Measurements from ENCODE around the gene MINK1.

DNA sequence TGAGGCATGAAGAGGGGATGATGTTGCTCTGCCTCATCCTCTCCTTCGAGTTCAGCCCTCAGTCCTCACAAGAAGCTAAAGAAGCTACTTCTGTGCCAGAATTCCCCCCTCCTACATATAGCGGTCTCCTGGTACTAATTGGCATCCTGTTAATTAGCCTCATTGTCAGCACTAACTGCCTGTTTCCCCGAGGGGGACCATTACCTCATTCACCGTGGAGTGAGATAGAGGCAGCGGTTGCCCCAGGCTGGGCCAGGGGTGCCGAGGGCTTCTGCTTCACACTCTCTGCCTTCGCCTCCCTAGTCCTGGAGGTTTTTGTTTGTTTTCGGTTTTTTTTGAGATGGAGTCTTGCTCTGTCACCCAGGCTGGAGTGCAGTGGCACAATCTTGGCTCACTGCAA, 5.7 kb upstream of the MINK1 start:
- TF ChIP-seq, protein P1, sequence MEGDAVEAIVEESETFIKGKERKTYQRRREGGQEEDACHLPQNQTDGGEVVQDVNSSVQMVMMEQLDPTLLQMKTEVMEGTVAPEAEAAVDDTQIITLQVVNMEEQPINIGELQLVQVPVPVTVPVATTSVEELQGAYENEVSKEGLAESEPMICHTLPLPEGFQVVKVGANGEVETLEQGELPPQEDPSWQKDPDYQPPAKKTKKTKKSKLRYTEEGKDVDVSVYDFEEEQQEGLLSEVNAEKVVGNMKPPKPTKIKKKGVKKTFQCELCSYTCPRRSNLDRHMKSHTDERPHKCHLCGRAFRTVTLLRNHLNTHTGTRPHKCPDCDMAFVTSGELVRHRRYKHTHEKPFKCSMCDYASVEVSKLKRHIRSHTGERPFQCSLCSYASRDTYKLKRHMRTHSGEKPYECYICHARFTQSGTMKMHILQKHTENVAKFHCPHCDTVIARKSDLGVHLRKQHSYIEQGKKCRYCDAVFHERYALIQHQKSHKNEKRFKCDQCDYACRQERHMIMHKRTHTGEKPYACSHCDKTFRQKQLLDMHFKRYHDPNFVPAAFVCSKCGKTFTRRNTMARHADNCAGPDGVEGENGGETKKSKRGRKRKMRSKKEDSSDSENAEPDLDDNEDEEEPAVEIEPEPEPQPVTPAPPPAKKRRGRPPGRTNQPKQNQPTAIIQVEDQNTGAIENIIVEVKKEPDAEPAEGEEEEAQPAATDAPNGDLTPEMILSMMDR (IDR thresholded peaks at IDR 0.05): no peak
- TF ChIP-seq POLR2AphosphoS5 (IDR thresholded peaks at IDR 0.05) (no peak), POLR2A (IDR thresholded peaks at IDR 0.05) (no peak)

All from gastroesophageal sphincter (tissue), 3 donors.